GM21423 (cell line): ENCODE measurements around the gene BCAT1.
A peak's percentile ranks its signal among the peaks of the same experiment; 100 is the strongest.
"Not testable (repeated sequence)": the region's sequence is repeated elsewhere in the genome, so short reads cannot be mapped to it uniquely, and the experiment has no call there.

Source experiments
- ATAC-seq: cut with Tn5 transposase; IDR thresholded peaks from one replicate; pipeline ENCODE4 v1.9.1; 2021; ENCODE audit warnings: mild to moderate bottlenecking, moderate library complexity; ENCODE audit not compliant: unreplicated experiment

The BCAT1 gene

DNA sequence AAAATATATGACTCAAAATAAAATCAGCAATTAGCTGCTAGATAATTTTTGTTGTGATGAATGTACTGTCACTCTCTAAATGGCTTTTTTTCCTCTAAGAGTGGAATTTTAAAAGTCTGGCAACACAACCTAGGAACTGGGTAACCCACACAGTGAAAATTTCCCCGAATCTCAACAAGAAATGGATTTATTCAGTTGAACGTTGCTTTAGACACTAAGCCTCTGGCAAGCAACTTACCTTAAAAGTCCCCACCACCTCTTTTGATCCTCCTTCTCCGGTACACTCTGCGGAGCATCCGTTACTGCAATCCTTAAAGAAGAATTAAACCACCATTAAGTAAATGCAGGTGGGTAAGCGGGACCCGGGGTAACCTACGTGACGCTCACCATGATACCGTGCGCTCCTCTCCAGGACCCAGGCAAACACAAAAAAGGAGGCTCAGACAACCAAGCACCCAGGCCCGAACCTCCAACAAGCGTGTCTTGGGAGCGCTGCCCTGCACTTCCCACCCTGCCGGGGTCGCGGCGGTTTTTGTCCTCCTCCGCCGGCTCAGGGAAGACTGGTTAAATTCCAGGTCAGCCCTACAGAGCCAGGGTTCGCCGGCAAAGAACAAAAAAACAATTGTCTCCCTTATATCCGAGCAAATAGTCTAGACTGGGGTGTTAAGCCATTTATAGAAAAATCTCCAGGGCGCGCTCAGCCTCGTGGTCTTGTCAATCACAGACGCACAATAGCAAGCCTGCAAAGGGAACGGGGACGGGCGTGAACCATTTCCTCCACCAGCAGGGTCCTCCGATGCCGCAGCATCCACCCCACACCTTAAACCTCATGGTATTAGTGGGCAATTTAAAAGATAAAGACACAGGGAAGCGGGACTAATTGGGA is 47.1 kb downstream of the BCAT1 start:
- ATAC-seq = no peak

DNA sequence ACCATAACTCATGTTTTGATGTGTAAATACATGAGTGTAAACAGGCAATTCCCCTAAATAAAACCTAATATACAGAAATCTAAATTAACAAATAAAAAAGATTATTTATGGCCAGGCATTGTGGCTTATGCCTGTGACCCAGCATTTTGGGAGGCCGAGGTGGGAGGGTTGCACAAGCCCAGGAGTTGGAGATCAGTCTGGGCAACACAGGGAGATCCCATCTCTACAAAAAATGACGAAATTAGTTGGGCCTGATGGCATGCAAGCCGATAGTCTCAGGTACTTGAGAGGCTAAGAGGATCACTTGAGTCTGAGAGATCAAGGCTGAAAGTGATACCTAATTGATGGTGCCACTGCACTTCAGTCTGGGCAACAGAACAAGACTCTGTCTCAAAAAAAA is 48.7 kb downstream of the BCAT1 start:
- no peak for ATAC-seq

DNA sequence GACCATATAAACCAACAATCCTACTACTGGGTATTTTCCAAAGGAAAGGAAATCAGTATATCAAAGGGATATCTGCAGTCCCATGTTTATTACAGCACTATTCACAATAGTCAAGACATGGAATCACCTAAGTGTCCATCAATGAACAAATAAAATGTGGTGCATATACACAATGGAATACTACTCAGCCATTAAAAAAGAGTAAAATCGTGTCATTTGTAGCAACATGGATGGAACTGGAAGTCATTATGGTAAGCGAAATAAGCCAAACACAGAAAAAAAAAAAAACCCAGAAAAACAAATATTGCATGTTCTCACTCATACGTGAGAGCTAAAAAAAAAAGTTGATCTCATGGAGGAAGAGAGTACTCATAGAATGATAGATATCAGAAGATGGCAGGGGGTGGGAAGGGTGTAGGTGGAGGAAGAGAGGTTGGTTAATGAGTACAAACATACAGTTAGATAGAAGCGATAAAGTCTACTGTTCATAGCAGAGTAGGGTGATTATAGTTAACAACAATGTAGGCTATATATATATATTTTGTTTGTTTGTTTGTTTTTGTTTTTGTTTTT is 49.3 kb downstream of the BCAT1 start:
- no peak for ATAC-seq

DNA sequence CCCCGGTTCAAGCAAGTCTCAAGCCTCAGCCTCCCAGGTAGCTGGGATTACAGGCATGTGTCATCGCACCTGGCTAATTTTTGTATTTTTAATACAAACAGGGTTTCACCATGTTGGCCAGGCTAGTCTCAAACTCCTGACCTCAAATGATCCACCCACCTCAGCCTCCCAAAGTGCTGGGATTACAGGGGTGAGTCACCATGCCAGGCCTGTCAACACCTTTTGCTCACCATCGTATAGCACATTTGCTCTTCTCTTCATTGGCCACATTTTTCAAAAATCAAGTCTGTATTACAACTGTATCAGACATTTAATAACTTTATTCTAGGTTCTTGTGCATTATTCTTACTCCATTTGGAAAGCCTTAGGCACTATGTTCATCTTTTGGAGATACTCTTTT is 50.3 kb downstream of the BCAT1 start:
- ATAC-seq = no peak

DNA sequence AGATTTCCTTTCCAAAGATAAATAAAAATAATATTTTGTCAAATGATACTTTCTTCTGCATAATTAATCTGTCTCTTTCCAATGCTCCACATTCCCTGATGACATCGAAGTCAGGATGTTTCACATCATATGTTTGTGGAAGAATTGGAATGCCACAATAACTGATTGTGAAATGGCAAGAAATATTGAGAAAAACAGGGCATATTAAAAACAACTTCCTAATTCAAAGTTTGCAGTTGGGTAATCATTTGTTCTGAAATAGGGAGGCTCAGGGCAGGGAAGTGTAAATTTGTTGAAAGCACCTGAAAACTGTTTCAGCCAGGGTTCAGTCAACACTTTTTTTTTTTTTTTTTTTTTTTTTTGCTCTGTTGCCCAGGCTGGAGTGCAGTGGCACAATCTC is 50.7 kb downstream of the BCAT1 start:
- no peak for ATAC-seq

GRCh38 chr12:24896171-24896570 is 52.7 kb downstream of the BCAT1 start:
- ATAC-seq = no peak

DNA sequence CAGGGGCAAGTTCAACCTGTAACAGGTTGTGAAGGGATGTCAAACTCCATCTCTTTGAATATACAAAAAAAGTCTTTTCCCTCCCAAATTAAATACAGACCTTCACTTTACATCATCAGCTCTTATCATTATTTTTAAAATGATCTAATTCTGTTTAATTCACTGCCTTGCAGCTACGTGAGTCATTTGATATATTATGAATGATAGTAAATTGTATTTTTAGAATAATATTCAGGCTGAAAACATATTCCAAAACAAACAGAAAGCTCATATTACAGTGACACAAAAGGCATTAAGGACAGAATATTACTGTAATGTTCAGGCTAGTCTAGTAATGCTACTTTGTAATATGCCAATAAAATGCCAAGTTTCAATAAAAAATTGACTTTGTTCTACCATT is 53.3 kb downstream of the BCAT1 start:
- ATAC-seq = no peak

DNA sequence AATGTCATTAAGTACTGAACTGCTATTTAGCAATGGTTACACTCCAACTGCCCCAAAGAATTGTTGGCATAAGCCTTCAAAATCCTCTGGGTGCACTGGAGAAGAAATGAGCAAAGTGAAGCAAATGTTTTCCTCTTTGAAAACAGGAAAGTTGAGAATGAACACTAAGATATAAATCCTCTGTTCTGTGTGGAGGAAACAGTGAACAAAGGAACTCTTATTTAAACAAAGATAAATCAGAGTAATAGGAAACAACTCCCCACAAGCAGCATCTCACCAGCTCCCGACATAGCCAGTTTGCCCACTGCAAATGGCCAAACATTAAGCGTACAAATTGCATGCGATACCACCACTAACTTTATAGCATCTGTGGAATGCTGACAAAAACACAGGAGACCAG is 54.0 kb downstream of the BCAT1 start:
- ATAC-seq = no peak

DNA sequence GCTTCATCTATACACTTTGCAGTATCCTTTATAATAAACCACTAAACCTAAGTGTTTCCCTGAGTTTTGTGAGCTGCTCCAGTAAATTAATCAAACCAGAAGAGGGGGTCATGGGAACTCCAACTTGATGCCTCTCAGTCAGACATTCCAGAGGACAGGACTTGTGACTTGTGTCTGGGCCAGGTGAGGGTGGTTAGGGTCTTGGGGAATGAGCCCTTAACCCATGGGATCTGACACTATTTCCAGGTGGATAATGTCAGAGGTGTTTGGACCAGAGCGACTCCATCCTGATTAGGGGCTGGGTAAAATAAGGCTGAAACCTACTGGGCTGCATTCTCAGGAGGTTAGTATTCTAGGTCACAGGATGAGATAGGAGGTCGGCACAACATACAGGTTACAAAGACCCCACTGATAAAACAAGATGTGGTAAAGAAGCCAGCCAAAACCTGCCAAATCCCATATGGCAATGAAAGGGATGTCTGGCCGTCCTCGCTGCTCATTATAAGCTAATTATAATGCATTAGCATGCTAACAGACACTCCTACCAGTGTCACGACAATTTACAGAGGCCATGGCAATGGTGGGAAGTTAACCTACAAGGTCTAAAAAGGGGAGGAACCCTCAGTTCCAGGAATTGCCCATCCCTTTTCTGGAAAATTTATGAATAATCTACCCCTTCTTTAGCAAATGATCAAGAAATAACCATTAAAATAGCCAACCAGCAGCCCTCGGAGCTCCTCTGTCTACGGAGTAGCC is 58.7 kb downstream of the BCAT1 start:
- no peak for ATAC-seq

GRCh38 chr12:24889411-24889810 is 59.5 kb downstream of the BCAT1 start:
- no peak for ATAC-seq

DNA sequence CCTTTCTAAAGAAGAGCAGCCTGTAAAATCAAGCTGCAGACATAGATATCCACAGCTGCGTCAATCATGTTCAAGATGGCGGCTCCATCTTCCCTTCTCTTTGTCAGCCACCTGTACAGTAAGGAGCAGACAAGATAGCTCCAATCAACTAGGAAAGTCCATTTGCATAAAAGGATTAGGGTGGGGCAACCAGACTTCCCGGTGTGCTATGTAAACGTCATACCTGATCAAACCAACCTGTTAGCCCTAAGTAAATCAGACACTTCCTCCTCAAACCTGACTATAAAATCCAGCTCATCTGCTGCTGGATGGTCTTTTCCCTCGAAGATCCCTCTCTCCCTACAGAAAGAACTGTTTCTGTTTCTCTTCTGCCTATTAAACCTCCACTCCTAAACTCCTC is 60.1 kb downstream of the BCAT1 start:
- ATAC-seq = no peak

DNA sequence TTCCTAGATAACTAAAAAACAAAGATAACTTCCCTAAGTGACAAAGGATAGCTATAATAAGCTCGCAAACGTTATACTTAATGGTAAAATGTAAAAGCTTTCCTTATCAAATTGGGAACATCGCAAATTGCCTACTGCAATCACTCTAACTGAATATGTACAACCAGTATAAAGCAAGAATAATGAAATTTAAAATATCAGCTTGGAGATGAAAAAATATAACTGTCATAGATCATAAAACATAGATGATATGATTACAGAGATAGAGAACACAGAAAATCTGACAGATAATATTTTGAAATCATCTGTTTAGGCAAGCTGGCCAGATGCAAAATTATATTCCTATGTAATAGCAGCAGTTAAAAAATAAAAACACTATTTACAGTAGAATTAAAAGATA is 64.0 kb downstream of the BCAT1 start:
- no peak for ATAC-seq

DNA sequence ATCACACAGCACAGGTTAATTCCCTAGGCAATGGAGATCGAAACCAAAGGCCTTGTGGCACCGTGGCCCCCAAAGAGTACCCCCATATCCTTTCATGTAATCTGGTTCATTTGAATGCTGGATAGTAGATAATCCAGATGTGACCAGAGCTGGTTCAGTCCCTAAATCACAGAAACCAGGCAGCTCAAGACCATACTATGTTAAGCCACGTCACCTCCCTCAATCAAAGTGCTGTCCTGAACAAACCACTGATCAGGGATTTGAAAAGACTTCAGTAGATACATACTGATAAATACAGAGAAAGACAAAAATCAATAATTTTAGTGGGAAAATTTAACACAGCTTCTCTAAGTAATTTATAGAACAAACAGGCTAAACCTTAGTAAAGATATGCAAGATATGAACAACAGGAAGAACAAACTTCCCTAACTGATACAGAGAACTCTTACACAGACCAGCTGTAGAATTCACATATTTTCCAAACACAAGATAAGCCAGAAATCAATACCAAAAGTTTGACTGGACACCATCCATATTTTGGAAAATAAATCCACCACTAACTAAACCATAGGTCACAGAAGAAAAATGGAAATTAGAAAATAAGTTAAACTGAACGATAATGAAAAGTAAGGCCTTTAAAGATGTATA is 67.1 kb downstream of the BCAT1 start:
- no peak for ATAC-seq

DNA sequence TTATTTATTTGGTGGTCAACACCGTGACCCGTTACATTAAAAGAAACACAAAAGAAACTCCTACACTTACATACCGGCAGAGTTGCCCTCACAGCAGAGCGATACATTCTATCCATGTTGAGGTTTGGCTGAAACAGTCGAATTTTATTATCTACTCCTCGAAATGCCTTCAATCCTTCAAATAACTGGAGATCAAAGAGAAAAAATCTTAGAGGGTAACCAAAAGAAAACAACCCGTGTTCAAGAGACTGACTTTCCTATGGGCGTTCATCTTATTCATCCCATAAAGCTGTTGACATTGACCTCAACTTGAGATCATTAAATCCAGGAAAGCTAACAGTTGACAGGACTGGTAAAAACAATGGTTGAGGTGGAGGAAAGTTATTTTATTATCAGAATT is 67.7 kb downstream of the BCAT1 start:
- no peak for ATAC-seq

DNA sequence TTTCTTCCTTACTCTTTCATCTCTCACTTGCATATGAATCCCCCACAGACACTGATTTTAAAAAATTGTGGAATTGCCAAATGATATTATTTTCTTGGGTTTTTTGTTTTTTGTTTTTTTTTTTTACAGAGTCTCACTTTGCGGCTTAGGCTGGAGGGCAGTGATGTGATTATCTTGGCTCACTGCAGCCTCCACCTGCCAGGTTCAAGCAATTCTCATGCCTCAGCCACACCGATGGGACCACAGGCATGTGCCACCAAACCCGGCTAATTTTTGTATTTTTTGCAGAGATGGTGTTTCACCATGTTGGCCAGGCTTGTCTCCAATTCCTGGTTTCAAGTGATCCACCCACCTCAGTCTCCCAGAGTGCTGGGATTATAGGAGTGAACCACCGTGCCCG is 68.2 kb downstream of the BCAT1 start:
- ATAC-seq = no peak

DNA sequence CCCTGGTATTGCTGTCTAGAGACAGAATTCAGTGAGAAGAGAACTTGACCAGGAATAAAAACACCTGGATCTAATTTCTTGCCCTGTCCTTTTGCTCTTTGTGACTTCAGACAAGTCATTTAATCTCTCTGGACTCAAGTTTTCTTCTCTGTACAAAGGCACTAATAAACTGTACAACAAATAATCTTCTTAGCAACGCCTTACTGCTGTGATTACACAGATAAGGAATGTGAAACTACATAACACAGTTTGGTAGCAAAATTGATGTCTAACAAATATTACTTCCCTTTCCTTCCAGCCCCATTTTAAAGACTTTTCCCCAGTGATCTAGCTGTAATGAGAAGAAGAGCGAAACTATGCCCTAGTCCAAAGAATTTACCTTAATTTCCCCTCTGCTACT is 69.3 kb downstream of the BCAT1 start:
- ATAC-seq = no peak

DNA sequence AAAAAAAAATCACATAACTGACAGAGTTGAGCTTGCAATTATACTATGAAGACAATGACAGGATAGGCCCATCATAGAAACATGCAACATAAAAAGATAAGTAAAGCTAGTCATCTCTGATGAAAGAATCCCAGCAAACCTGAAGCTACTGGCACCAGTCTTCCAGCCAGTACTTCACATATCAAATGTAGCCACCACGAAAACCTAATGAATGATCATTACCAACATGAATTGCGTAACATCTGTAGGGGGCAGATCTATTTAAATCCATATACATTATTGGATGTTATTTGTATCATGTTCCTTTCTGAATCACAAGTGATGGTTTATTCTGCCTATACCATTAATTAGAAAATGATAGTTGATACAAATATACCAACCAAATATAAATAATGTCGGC is 73.9 kb downstream of the BCAT1 start:
- ATAC-seq = no peak

- ATAC-seq = no peak
Observed at GRCh38 chr12:24872211-24872610, 76.7 kb downstream of the BCAT1 start.

- not testable (repeated sequence) for ATAC-seq
Observed at GRCh38 chr12:24866139-24866538, 82.8 kb downstream of the BCAT1 start.

GRCh38 chr12:24864796-24865125 is 84.1 kb downstream of the BCAT1 start:
- peak; percentile 55 for ATAC-seq

- no peak for ATAC-seq
Observed at GRCh38 chr12:24861766-24862540, 86.9 kb downstream of the BCAT1 start.
